ENCODE results near the gene BEND2.

The BEND2 gene

DNA sequence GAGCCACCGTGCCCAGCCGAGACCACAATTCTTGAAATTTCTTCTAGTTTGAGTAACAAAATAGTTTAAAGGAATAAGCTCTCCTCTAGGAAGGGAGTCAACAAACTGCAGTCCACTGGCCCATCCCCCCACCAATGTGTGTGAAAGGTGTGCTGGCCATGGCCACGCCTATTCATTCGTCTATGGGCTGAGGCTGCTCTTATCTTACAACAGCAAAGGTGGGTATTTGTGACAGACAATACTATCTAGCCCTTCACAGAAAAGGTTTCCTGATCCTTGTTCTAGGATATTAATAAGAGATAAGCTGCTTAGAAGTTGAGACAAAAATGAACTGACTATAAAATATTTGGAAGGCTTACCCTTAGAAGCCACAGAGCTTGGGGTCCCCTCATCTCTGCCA is 41.2 kb downstream of the BEND2 start:
- H3F3A ChIP-seq (ENCODE audit: insufficient read depth) = no peaks in the 10 kb centered on the region
- no peak overlapping the region for H3K4me3 ChIP-seq (ENCODE audit: insufficient read depth, low read length, poor library complexity, severe bottlenecking)
- H3K27me3 ChIP-seq (ENCODE audit: low read length) = no peaks in the 10 kb centered on the region
- no peaks in the 10 kb centered on the region for H3K36me3 ChIP-seq (ENCODE audit: low read length)
- no peaks in the 10 kb centered on the region for H4K20me1 ChIP-seq (ENCODE audit: low read depth, low read length)
- TF ChIP-seq, protein P1, sequence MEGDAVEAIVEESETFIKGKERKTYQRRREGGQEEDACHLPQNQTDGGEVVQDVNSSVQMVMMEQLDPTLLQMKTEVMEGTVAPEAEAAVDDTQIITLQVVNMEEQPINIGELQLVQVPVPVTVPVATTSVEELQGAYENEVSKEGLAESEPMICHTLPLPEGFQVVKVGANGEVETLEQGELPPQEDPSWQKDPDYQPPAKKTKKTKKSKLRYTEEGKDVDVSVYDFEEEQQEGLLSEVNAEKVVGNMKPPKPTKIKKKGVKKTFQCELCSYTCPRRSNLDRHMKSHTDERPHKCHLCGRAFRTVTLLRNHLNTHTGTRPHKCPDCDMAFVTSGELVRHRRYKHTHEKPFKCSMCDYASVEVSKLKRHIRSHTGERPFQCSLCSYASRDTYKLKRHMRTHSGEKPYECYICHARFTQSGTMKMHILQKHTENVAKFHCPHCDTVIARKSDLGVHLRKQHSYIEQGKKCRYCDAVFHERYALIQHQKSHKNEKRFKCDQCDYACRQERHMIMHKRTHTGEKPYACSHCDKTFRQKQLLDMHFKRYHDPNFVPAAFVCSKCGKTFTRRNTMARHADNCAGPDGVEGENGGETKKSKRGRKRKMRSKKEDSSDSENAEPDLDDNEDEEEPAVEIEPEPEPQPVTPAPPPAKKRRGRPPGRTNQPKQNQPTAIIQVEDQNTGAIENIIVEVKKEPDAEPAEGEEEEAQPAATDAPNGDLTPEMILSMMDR (IDR thresholded peaks at IDR 0.05; ENCODE audit: insufficient read depth, low read length, poor library complexity, severe bottlenecking) = no peak
- no peak for TF ChIP-seq EZH2phosphoT487 (conservative IDR thresholded peaks at IDR 0.05; ENCODE audit: low read length)
- no peaks in the 10 kb centered on the region for H3K9me2 ChIP-seq (replicated peaks; ENCODE audit: insufficient read depth, low read length)
- H3K9me3 ChIP-seq (ENCODE audit: insufficient read depth, low read length) = no peaks in the 10 kb centered on the region
- H3K79me2 ChIP-seq (ENCODE audit: insufficient read depth, low read length) = no peaks in the 10 kb centered on the region
- H3K4me2 ChIP-seq (ENCODE audit: low read depth, low read length, poor library complexity, severe bottlenecking) = no peak overlapping the region
- no peak overlapping the region for H3K27ac ChIP-seq (ENCODE audit: low read depth, low read length)
- no peak overlapping the region for H3K9ac ChIP-seq (ENCODE audit: low read length)
- H2AFZ ChIP-seq (ENCODE audit: low read depth, low read length, severe bottlenecking) = no peak overlapping the region

DNA sequence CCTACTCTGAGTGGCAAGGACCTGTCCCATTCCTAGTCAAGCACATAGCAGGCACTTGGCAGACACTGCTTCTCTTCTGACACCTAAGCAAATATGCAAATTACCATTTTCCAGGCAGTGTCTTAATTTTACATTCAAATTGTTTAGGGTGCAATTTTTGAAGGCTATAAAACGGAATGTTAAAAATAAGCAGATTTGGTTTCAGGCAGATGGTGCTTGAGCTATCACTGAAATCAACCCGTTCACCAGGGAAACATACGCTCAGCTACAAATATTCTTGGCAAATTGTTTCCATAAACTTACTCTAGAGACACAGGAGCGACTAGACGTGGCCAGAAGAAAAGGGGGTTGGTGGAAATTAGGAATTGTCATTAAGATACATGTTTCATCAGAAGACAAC is 45.7 kb downstream of the BEND2 start:
- H3K79me2 ChIP-seq (ENCODE audit: insufficient read depth, low read length) = no peaks in the 10 kb centered on the region
- H3K9me3 ChIP-seq (ENCODE audit: insufficient read depth, low read length) = no peaks in the 10 kb centered on the region
- no peak overlapping the region for H3K9ac ChIP-seq (ENCODE audit: low read length)
- no peaks in the 10 kb centered on the region for H3F3A ChIP-seq (ENCODE audit: insufficient read depth)
- no peaks in the 10 kb centered on the region for H4K20me1 ChIP-seq (ENCODE audit: low read depth, low read length)
- no peak overlapping the region for H2AFZ ChIP-seq (ENCODE audit: low read depth, low read length, severe bottlenecking)
- H3K4me3 ChIP-seq (ENCODE audit: insufficient read depth, low read length, poor library complexity, severe bottlenecking) = no peak overlapping the region
- no peaks in the 10 kb centered on the region for H3K36me3 ChIP-seq (ENCODE audit: low read length)
- no peaks in the 10 kb centered on the region for H3K9me2 ChIP-seq (replicated peaks; ENCODE audit: insufficient read depth, low read length)
- no peak overlapping the region for H3K27ac ChIP-seq (ENCODE audit: low read depth, low read length)
- no peaks in the 10 kb centered on the region for H3K27me3 ChIP-seq (ENCODE audit: low read length)
- no peak overlapping the region for H3K4me2 ChIP-seq (ENCODE audit: low read depth, low read length, poor library complexity, severe bottlenecking)
- TF ChIP-seq, protein P1 (IDR thresholded peaks at IDR 0.05; ENCODE audit: insufficient read depth, low read length, poor library complexity, severe bottlenecking) = no peak

DNA sequence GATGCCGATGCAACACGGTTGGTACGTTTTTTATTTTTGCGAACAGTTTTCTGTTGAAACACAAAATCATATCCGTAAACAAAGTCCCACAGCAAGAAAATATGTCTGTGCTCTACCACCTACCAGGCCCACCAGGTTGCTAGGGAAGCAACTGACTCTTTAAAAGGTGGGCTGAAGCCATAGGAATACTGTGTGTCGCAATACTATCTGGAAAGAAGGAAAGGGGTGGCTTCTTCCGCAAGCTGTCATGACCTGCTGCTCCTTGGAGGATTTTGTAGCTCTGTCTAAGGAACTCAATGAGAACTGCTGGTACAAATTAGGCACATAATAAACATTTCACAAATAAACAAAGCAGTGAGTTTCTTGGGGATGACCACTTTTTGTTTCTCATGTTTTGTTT is 46.5 kb downstream of the BEND2 start:
- Histone ChIP-seq H3K27me3 (ENCODE audit: low read length) (no peaks in the 10 kb centered on the region), H2AFZ (ENCODE audit: low read depth, low read length, severe bottlenecking) (no peak overlapping the region), H4K20me1 (ENCODE audit: low read depth, low read length) (no peaks in the 10 kb centered on the region), H3K4me3 (ENCODE audit: insufficient read depth, low read length, poor library complexity, severe bottlenecking) (no peak overlapping the region), H3K4me2 (ENCODE audit: low read depth, low read length, poor library complexity, severe bottlenecking) (no peak overlapping the region), H3K27ac (ENCODE audit: low read depth, low read length) (no peak overlapping the region), H3K79me2 (ENCODE audit: insufficient read depth, low read length) (no peaks in the 10 kb centered on the region), H3F3A (ENCODE audit: insufficient read depth) (no peaks in the 10 kb centered on the region), H3K9me3 (ENCODE audit: insufficient read depth, low read length) (no peaks in the 10 kb centered on the region), H3K9ac (ENCODE audit: low read length) (no peak overlapping the region), H3K9me2 (replicated peaks; ENCODE audit: insufficient read depth, low read length) (no peaks in the 10 kb centered on the region), H3K36me3 (ENCODE audit: low read length) (no peaks in the 10 kb centered on the region)
- TF ChIP-seq, protein P1 (IDR thresholded peaks at IDR 0.05; ENCODE audit: insufficient read depth, low read length, poor library complexity, severe bottlenecking) = no peak
- TF ChIP-seq EZH2phosphoT487 (conservative IDR thresholded peaks at IDR 0.05; ENCODE audit: low read length) = no peak

Data from SU-DHL-6 (cell line).